HG03064 (cell line): Measurements from ENCODE around the gene NGEF.
"Not testable (repeated sequence)": the region's sequence is repeated elsewhere in the genome, so short reads cannot be mapped to it uniquely, and the experiment has no call there.

Experiments used
- ATAC-seq: cut with Tn5 transposase; IDR thresholded peaks from one replicate; pipeline ENCODE4 v1.9.1; 2021; ENCODE audit warnings: low read depth; ENCODE audit not compliant: unreplicated experiment

NGEF gene

DNA sequence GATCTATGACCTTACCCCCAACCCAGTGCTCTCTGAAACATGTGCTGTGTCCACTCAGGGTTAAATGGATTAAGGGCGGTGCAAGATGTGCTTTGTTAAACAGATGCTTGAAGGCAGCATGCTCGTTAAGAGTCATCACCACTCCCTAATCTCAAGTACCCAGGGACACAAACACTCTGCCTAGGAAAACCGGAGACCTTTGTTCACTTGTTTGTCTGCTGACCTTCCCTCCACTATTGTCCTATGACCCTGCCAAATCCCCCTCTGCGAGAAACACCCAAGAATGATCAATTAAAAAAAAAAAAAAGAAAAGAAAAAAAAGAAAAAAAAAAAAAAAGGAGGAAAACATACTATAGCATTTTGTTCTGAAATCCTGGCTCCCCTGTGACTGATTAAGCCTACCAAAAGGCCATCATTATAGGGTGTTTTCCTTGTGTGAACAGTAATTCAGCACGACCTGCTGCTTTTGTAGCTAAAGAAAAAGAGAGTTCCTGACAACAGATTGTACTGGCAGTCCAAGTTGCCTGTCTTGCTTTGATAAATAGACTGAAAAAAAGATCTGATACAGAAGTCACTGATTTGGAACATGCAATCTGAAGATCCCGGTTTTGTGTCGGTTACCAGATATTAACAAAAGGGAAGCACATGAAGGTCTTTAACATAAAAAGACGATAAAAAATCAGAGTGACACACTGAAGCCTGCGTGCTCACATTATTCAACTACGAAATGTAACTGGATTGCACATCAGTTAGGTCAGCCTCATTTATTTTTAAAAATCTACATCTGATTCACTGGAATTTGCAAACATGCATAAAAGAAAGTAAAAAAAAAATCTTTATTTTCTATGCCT, 106.0 kb downstream of the NGEF start:
- not testable (repeated sequence) for ATAC-seq

DNA sequence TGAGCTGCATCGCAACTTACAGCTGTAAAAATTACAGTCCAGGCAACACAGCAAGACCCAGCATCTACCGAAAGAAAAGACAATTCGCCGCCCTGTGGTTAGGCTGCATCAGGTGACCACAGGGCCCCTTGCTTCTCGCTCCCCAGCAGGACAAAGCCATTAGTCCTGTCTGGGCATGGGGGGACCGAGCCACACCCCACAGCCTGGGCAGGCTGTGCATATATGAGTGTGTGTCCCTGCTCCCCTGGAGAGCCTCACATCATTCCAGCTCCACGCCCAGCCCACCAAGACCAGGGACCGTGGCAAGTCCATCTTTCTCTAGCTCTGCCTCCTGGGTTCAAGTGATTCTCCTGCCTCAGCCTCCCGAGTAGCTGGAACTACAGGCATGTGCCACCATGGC, 109.1 kb downstream of the NGEF start:
- ATAC-seq = no peak

DNA sequence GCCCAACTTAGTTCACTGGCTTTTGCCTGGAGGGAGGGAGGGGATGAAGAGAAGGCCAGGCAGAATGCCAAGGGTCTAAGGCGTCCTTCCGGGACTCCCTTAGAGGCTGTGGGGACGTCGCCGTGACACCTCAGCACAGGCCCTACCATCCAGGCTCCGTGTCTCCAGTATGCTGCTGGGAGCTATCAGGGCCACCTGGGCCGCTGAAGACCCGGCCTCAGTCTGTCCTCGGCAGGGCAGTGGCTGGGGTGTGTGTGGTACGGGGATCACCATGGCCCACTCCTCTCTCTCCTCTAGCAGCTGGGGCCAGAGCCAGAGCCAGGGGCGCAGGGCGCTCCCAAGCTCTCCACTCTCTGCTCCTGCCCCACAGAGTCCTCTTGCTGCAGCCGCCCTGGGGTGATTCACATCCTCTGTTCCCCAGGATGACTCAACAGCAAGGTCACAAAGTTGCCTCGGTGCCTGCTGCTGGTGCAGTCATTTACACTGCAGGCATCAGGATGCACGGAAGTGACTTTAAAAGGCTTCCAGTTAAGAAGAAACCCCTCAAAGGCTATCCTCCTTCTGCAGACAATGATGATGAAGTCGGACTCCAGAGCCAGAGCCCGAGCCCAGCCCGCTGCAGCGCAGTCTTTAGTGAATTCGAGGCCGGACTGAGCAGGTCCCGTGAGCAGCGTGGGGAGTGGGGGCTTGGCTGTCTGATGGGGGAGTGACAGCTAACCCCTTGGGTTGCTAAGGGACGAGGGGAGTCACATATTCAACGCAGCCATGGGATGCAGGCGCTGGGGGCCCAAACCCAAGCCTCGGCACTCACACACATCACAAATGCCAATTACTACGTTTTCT, 111.1 kb downstream of the NGEF start:
- no peak for ATAC-seq

DNA sequence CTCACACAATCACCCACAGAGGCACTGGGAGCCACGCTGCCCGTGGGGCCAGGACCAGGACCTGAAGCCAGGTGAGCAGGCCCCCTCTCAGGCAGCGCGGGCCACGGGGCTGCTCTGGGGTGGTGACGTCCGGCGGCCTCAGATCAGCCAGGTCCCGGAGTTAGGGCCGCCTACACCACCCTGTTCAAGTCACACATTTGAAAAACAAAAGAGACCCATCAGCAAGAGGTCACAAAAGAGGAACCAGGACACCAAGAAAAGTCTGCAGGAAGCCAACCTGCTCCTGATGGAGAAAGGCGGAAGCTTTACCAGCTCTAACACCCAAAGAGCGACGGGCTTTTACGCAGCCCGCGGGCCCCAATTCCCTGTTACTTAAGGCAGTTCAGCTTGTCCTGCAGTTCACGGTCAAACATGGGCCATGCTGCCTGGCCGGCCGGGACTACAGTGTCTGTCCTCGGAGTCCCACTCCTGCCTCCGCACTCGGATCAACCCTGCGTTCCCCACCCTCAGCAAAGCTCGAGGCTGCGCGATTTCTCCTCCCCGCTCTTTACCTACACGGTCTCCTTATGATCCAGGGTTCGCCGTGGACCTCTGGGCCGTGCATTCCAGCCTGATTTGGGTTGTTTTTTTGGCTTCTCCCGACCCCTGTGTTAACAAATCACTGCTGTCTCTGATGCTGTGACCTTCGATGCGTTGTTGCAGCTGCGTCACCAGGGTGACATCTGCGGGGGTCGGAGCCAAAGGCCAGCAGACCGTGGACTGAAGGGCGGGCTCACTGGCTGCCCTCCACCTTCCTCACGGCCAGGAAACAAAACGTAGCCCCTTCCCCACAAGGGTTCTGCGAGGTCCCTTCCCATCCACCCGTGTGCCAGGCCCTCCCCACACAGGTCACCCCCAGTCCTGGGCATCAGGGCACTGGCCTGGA, 112.0 kb downstream of the NGEF start:
- ATAC-seq = no peak

DNA sequence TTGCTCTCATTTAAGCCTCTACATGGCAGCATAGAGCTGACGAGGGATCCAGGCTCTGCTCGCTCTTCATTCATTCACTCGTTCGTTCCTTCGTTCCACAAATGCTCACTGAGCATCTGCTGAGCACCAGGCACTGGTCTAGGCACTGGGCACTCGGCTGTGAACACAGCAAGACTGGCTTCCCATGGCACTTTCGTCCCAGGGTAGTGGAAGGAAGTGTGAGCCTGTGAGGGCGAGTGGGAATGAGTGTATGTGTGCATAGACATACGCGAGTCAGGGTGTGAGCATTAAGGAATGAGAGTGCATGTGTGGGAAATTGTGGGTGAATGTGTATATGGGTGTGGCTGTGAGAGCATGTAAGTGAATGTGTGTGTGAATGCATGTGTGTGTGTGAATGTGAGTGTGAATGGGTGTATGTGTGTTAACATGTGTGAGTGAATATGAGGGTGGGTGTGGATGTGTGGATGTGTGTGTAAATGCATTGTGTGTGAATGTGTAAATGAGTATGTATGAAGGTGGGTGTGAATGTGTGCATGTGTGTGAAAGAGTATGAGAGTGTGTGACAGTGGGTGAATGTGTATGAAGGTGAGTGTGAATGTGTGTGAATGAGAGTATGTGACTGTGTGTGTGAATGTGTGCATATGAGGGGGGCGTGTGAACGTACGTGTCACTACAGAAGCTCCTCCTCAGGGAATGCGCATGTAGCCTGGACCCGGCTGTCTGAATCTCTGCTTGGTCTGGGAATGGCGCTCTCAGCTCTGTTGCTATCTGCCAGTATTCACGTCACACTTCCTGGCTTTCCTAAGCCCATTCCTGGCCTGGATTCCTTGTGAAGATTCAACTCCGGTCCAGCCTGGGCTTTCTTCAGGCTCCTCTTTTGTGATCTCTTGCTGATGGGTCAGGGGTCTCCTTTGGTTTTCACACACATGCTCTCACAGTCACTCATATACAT, 114.2 kb downstream of the NGEF start:
- no peak for ATAC-seq

DNA sequence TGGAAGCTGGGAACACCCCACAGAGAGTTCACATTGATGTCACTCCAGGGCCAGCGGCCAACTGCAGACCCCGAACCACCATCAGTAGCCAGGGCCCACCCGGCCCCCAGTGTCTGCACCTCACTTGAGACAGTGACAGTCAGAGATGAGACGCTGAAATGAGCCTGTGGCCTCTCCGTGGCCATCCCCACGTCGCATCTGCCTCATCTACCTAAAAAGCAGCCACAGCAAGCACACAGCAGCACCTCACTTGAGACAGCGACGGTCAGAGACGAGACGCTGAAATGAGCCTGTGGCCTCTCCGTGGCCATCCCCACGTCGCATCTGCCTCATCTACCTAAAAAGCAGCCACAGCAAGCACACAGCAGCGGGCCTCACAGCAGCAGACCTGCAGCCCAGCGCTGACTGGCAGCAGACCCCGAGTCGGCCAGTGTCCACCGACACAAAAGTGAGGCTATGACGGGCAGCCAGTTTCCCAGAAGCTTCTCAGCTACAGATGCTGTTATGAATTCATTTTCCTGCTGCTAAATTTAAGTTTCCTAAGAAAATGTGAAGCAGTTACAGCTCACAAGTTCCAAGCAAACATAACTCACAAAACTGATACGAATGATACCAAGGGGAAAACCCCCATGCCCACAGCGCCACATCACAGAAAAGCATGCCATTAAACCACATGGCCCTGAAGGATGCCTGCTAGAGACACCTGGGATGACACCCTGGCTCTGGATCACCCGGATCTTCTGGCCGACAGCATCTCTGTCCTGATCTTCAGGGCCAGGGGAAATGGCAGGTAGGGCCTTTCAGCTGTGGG, 115.3 kb downstream of the NGEF start:
- no peak for ATAC-seq

DNA sequence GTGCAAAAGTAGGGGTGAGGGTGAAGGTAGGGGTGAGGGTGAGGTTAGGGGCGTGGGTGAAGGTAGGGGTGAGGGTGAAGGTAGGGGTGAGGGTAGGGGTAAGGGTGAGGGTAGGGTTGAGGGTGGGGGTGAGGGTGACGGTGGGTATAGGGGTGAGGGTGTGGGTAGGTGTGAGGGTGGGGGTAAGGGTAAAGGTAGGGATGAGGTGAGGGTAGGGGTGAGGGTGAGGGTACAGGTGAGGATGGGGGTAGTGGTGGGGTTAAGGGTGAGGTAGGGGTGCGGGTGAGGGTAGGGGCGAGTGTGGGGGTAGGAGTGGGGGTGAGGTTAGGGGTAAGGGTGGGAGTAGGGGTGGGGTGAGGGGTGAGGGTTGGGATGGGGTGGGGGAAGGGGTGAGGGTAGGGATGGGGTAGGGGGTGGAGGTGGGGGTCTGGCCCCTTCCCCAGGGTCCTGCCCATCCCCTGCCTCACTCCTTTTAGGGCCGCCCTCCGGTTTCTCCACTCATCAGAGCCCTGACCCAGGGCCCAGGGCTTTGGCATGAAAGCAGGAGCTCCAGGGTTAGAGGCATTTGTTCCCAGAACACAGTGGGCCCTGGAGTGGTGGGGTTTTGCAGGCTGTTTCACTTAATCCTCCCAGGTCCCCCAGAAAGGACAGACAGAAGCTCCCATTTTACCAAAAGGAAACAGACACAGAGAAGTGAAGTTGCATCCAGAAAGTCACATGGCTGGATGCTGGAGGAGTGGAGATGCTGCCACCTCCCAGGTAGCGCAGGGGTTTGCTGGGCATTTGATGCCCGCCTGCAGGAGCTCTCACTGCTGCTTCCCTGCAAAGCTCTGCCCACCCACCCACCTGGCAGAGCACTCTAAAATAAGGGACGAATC, 116.1 kb downstream of the NGEF start:
- no peak for ATAC-seq

DNA sequence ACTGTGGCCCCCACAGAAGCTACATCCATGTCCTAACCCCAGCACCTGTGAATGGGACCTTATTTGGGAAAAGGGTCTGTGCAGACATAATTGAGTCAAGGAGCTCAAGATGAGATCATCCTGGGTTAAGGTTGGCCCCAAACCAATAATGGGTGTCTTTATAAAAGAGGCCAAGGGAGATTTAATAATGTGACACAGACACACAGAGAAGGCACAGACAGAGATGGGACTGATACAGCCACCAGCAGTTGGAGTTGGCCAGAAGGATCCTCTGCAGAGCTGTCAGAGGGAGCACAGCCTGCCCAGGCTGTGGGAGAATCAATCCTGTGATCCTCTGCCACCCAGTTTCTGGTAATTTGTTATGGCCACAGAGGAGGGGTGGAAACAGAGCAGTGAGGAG, 116.9 kb downstream of the NGEF start:
- ATAC-seq = no peak

DNA sequence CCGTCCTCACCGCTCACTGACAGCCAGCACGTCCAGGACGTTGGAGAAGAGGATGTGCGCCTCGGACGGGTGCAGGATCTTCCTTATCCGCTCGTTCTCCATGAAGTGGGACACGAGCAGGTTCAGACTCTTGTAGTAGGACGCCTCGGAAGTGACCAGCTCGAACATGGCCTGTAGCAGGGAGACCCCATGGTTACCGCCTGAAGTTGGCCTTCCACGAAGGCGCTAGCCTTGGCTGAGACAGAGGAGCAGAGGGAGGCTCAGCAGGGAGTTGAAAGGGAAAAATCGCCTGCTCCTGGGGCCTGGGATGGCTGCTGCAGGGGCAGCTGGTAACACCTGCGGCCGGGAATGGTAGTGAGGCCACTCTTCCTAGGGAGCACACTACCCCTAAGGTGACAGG, 118.3 kb downstream of the NGEF start:
- no peak for ATAC-seq

DNA sequence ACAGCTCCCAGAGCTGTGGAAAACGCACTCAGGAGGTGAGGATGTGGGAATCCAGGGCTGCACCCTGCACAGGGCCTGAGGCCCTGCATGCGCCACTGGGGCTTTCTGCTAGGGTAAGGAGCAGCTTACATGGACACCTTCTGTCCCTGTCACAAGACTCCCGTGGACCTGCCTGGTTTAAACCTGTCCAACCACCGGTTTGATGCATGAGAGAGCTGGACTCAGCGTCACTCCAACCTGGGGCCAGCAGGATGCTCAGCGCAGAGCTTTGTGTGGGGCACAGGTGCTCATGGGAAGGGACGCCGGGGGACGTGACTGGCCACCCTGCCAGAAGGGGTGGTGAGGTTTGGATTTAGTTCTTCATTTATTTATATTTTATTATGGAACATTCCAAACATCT, 118.8 kb downstream of the NGEF start:
- ATAC-seq = no peak

DNA sequence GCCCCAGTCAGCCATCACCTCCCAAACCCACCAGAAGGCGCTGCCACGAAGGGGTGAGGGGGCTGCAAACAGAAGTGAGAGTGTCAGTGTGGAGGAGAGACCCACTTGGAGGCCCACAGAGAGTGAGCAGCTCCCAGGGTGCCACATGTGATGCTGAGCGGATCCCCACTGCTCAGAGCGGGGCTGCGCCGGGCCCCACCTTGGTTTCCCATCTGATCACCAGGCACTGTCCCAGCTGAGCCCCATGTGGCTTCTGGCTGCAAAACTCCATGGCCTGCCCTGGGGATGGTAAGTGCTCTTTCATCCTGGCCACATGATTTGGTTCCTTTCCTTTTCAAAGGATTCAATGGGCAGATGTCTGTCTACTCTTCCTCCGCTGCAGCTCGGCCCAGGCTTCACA, 119.2 kb downstream of the NGEF start:
- ATAC-seq = no peak

DNA sequence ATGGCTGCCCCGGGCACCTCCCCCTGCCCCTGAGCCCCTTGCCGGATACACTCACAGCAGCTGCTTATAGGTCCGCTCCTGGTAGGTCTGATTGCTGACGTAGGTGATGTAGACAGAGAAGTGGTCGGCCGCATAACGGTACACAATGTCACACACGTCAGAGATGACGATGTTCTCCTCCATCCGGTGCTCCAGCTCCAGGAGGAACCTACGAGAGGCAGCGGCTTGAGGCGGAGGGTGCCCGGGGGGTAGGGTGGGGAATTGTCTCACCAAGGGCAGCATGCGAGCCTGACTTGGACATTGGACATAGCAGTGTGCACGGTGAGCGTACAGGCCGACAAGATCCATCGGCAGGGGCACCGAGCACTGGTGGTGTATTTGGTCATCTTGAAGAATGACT, 120.2 kb downstream of the NGEF start:
- no peak for ATAC-seq

DNA sequence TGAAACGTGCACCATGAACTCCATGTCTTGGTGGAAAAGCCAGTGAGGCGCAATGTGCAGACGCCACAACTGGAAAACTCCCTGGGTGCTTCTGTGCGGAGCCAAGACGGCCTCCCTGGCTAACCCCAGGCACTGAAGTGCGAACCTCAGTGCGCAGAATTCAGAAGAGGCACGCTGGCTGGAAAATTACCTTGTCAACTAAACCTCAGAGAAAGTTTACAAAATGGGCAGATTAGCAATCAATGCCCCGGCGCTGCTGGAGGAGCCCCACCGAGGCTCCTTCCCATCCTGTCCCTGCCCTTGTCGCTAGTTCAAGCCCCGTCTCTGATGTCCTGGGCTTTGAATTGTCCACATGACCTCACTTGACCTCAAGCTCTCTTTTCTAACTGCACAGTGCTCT, 120.8 kb downstream of the NGEF start:
- ATAC-seq = no peak

DNA sequence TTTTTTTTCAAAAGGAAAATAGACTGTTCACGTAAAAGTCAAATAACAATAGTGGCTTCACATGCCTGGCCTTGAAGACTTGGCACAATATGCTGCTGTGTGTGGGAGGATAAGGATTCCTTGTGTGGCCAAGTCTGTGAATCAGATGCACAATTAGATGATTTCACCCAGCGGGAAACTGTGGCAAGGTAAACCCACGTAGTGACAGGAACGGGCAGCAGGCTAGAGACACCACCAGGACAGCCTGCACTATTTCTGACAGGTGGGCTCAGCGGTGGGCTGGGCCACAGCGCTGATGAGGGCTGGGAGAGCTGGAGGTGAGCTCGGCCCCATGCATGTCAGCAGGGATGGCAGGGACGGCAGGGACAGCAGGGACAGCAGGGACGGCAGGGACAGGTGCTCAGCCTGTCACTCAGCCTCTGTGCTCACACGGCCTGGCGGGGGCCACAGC, 121.4 kb downstream of the NGEF start:
- ATAC-seq = no peak

DNA sequence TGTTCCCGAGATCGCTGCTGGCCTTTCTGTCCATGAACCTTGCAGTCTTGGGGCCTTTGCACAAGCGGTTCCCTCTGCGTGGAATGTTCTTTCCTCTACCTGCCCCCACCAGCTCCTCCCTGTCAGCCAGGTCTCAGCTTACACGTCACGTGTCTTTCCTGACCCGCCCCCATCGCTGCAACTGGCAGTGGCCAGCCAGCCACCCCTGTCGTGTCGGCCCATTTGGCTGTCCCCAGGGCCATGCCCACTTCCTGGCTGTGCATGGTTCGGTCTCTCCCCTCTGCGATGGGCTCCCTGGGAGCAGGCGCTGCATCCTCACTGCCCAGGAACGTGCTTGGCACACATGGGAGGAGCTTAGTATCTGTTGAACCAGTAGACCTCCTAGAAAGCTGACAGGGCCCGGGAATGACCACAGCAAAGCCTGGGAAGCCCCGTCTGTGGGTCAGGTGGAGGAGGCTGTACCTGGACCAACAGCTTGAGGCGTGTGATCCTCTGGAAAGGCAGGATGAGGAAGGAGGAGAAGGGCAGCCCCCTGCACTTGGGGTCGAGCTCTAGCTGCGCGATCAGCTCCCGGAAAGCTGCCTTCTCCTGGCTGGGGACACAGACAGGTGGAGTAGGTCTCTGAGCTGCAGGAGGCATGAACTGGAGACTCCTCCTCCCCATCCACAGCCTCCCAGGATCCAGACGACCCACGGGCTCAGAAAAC, 122.0 kb downstream of the NGEF start:
- no peak for ATAC-seq

DNA sequence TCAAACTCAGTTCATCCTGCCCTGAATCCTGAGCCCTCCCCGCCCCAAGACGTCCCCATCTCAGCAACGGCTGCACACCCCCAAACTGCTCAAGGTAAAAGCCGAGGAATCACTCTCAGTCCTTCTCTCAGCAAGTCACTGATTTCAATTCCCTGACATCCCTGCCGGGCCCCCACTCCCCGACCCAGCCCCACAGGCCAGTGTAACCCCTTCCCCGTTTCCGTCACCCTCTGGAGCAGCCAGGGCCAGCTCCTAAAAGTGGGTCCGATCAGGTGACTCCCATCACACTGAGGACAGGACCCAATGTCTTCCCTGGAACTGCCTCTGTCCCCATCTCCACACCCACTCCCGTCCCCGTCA, 122.5 kb downstream of the NGEF start:
- ATAC-seq = no peak

DNA sequence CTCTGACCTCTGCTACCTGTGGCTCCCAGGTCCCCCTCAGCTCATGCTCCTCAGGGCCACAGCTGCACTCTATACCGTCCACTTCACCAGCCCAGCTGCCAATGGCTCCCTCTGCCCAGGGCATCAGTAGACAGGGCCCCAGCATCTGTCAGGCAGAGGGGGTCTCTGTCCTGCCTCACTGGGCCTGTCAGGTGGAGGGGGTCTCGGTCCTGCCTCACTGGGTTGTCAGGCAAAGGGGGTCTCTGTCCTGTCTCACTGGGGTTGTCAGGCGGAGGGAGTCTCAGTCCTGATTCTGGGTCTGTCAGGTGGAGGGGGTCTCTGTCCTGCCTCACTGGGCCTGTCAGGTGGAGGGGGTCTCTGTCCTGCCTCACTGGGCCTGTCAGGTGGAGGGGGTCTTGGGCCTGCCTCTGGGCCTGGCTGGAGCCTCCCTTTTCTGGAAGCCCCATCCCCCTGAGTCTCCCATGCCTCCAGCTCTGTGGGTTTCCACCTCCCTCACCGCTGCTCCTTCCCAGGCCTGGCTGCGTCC, 123.1 kb downstream of the NGEF start:
- ATAC-seq = no peak
